ENCODE results near the gene CACNA1G. TPM values are rescaled to one million over a fixed set of nuclear protein-coding genes. Genes with fewer than 3 reads are reported as not detected.

CACNA1G gene
- total RNA-seq, 2 donors from 2014 or later, result 0.84 to 1.1 TPM

DNA sequence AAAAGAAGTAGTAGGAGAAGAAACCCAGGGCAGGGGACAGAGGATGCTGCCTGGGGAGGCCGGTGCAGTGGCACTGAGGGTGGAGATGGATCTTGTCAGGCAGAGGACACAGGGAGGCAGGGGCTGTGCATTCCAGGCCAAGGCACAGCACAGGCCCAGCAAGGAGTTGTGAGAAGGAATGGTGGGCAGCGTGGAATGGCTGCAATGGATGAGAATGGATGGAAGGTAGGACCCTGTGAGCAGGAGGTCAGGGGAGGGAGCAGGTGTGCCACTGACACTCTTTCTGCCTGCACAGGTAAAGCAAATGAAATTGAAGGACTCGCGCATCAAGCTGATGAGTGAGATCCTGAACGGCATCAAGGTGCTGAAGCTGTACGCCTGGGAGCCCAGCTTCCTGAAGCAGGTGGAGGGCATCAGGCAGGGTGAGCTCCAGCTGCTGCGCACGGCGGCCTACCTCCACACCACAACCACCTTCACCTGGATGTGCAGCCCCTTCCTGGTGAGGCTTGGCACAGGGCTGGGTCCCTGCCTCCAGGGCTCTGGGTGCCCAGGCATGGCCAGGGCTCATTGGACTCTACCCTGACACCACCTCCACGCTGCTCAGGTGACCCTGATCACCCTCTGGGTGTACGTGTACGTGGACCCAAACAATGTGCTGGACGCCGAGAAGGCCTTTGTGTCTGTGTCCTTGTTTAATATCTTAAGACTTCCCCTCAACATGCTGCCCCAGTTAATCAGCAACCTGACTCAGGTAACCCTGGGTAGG, 106.9 kb downstream of the CACNA1G start:
- H3K27me3 Mint-ChIP-seq (ENCODE audit: insufficient read depth), result no peaks in the 10 kb centered on the region

GRCh38 chr17:50668025-50668837, 107.7 kb downstream of the CACNA1G start:
- Histone ChIP-seq H3K36me3 (ENCODE audit: control insufficient read depth, insufficient read depth, low read length) (no peaks in the 10 kb centered on the region), H3K9me3 (ENCODE audit: control insufficient read depth, low read length) (no peaks in the 10 kb centered on the region), H3K4me1 (ENCODE audit: control insufficient read depth, insufficient read depth, low read length) (no peaks in the 10 kb centered on the region), H3K27me3 (ENCODE audit: control insufficient read depth, insufficient read depth, low read length, poor library complexity, severe bottlenecking) (no peaks in the 10 kb centered on the region), H3K4me3 (ENCODE audit: low read length) (no peak overlapping the region), H3K27ac (ENCODE audit: low read depth, low read length) (no peak overlapping the region), H3K9ac (ENCODE audit: extremely low read depth, low read length, poor library complexity, severe bottlenecking) (no peak overlapping the region)
- TF ChIP-seq, protein P1, sequence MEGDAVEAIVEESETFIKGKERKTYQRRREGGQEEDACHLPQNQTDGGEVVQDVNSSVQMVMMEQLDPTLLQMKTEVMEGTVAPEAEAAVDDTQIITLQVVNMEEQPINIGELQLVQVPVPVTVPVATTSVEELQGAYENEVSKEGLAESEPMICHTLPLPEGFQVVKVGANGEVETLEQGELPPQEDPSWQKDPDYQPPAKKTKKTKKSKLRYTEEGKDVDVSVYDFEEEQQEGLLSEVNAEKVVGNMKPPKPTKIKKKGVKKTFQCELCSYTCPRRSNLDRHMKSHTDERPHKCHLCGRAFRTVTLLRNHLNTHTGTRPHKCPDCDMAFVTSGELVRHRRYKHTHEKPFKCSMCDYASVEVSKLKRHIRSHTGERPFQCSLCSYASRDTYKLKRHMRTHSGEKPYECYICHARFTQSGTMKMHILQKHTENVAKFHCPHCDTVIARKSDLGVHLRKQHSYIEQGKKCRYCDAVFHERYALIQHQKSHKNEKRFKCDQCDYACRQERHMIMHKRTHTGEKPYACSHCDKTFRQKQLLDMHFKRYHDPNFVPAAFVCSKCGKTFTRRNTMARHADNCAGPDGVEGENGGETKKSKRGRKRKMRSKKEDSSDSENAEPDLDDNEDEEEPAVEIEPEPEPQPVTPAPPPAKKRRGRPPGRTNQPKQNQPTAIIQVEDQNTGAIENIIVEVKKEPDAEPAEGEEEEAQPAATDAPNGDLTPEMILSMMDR (conservative IDR thresholded peaks at IDR 0.05), result no peak
- H3K4me3 Mint-ChIP-seq, result no peak overlapping the region
- H3K9me3 Mint-ChIP-seq, result no peaks in the 10 kb centered on the region
- H3K4me1 Mint-ChIP-seq, result peaks cover 3% of the 10 kb centered on the region
- 64 to 70% methylated on average over 4 to 8 of the region's 8 CpGs for WGBS, 2 experiments (ENCODE audit: insufficient coverage in 1 of 2, insufficient read length in 1 of 2)
- peak; percentile 73 for DNase-seq
- no peaks in the 10 kb centered on the region for H3K36me3 Mint-ChIP-seq (ENCODE audit: low read depth)
- no peaks in the 10 kb centered on the region for H3K27me3 Mint-ChIP-seq (ENCODE audit: insufficient read depth)
- no peak overlapping the region for H3K27ac Mint-ChIP-seq

More for the DNA sequence above, 106.9 kb downstream of the CACNA1G start:
- no peak overlapping the region for H3K4me3 Mint-ChIP-seq
- H3K4me1 Mint-ChIP-seq, result peaks cover 7% of the 10 kb centered on the region
- 93 to 94% methylated on average over 11 to 14 of the region's 14 CpGs for WGBS, 2 experiments (ENCODE audit: insufficient coverage in 1 of 2, insufficient read length in 1 of 2)
- H3K27ac Mint-ChIP-seq, result no peak overlapping the region
- H3K27me3 ChIP-seq (ENCODE audit: control insufficient read depth, insufficient read depth, low read length, poor library complexity, severe bottlenecking), result no peaks in the 10 kb centered on the region
- no peak for DNase-seq
- no peaks in the 10 kb centered on the region for H3K36me3 ChIP-seq (ENCODE audit: control insufficient read depth, insufficient read depth, low read length)
- H3K9me3 Mint-ChIP-seq, result no peaks in the 10 kb centered on the region
- TF ChIP-seq, protein P1 (conservative IDR thresholded peaks at IDR 0.05), result no peak
- H3K36me3 Mint-ChIP-seq (ENCODE audit: low read depth), result no peaks in the 10 kb centered on the region
- no peaks in the 10 kb centered on the region for H3K9me3 ChIP-seq (ENCODE audit: control insufficient read depth, low read length)
- H3K4me3 ChIP-seq (ENCODE audit: low read length), result no peak overlapping the region
- H3K4me1 ChIP-seq (ENCODE audit: control insufficient read depth, insufficient read depth, low read length), result no peaks in the 10 kb centered on the region
- H3K27ac ChIP-seq (ENCODE audit: low read depth, low read length), result no peak overlapping the region
- H3K9ac ChIP-seq (ENCODE audit: extremely low read depth, low read length, poor library complexity, severe bottlenecking), result no peak overlapping the region

GRCh38 chr17:50668838-50669581, 108.5 kb downstream of the CACNA1G start:
- Mint-ChIP-seq H3K4me3 (no peak overlapping the region), H3K36me3 (ENCODE audit: low read depth) (no peaks in the 10 kb centered on the region), H3K27ac (no peak overlapping the region), H3K27me3 (ENCODE audit: insufficient read depth) (no peaks in the 10 kb centered on the region), H3K9me3 (no peaks in the 10 kb centered on the region), H3K4me1 (peaks cover 3% of the 10 kb centered on the region)
- WGBS, 2 experiments (ENCODE audit: insufficient coverage in 1 of 2, insufficient read length in 1 of 2), result 87 to 94% methylated on average over 4 to 9 of the region's 9 CpGs
- H3K36me3 ChIP-seq (ENCODE audit: control insufficient read depth, insufficient read depth, low read length), result no peaks in the 10 kb centered on the region
- H3K27ac ChIP-seq (ENCODE audit: low read depth, low read length), result no peak overlapping the region
- TF ChIP-seq, protein P1 (conservative IDR thresholded peaks at IDR 0.05), result no peak
- H3K9ac ChIP-seq (ENCODE audit: extremely low read depth, low read length, poor library complexity, severe bottlenecking), result no peak overlapping the region
- H3K9me3 ChIP-seq (ENCODE audit: control insufficient read depth, low read length), result no peaks in the 10 kb centered on the region
- no peaks in the 10 kb centered on the region for H3K4me1 ChIP-seq (ENCODE audit: control insufficient read depth, insufficient read depth, low read length)
- no peaks in the 10 kb centered on the region for H3K27me3 ChIP-seq (ENCODE audit: control insufficient read depth, insufficient read depth, low read length, poor library complexity, severe bottlenecking)
- H3K4me3 ChIP-seq (ENCODE audit: low read length), result no peak overlapping the region
- DNase-seq, result no peak

All from endodermal cell (in vitro differentiated cells).